NCI-H2196 (cell line): Measurements from ENCODE around the gene ZC3H13.

Experiments used
- DNase-seq: peaks from one replicate; lab custom pipeline; 2025; ENCODE audit not compliant: unreplicated experiment; lab: John Stamatoyannopoulos, UW

Gene ZC3H13

GRCh38 chr13:46071590-46072249 lies 19.2 kb upstream of the ZC3H13 start:
- DNase-seq: no peak

- no peak for DNase-seq
Observed at GRCh38 chr13:46063292-46063691, 10.7 kb upstream of the ZC3H13 start.

GRCh38 chr13:46062185-46062584 lies 9.6 kb upstream of the ZC3H13 start:
- no peak for DNase-seq

- DNase-seq: no peak
Observed at GRCh38 chr13:46059405-46059804, 6.9 kb upstream of the ZC3H13 start.

GRCh38 chr13:46058268-46058667 lies 5.7 kb upstream of the ZC3H13 start:
- DNase-seq: no peak

- no peak for DNase-seq
Observed at GRCh38 chr13:46057256-46058015, 4.9 kb upstream of the ZC3H13 start.

- DNase-seq: no peak
Observed at GRCh38 chr13:46053162-46054012, 841 bp upstream of the ZC3H13 start.

- no peak for DNase-seq
Observed at GRCh38 chr13:46051968-46052318, 603 bp downstream of the ZC3H13 start.

GRCh38 chr13:46050771-46051170 lies 1.8 kb downstream of the ZC3H13 start:
- DNase-seq: no peak

- DNase-seq: no peak
Observed at GRCh38 chr13:46045424-46045823, 7.1 kb downstream of the ZC3H13 start.

- DNase-seq: no peak
Observed at GRCh38 chr13:46043647-46044046, 8.9 kb downstream of the ZC3H13 start.

- no peak for DNase-seq
Observed at GRCh38 chr13:46041419-46041839, 11.1 kb downstream of the ZC3H13 start.

- DNase-seq: no peak
Observed at GRCh38 chr13:46040763-46041162, 11.8 kb downstream of the ZC3H13 start.

GRCh38 chr13:46039411-46040182 lies 12.9 kb downstream of the ZC3H13 start:
- no peak for DNase-seq

GRCh38 chr13:46038296-46038695 lies 14.2 kb downstream of the ZC3H13 start:
- DNase-seq: no peak

GRCh38 chr13:46035066-46035465 lies 17.5 kb downstream of the ZC3H13 start:
- DNase-seq: no peak

- DNase-seq: no peak
Observed at GRCh38 chr13:46032341-46032740, 20.2 kb downstream of the ZC3H13 start.

- DNase-seq: no peak
Observed at GRCh38 chr13:46031581-46032263, 20.8 kb downstream of the ZC3H13 start.

GRCh38 chr13:46025157-46025556 lies 27.4 kb downstream of the ZC3H13 start:
- DNase-seq: no peak

GRCh38 chr13:46022481-46022880 lies 30.1 kb downstream of the ZC3H13 start:
- DNase-seq: no peak
